ENCODE data around the gene BRME1. TPM values are rescaled to one million over a fixed set of nuclear protein-coding genes. Genes with fewer than 3 reads are reported as not detected.

BRME1 gene
- total RNA-seq, 1 donor from 2014 or later, result 3.7 TPM

- Mint-ChIP-seq H3K4me3 (ENCODE audit: unreplicated experiment) (peak overlapping the region; percentile 18), H3K4me1 (ENCODE audit: unreplicated experiment) (peaks cover 59% of the 10 kb centered on the region), H3K27me3 (ENCODE audit: unreplicated experiment) (no peaks in the 10 kb centered on the region), H3K9me3 (ENCODE audit: unreplicated experiment) (no peaks in the 10 kb centered on the region), H3K27ac (ENCODE audit: unreplicated experiment) (peak overlapping the region; percentile 91), H3K36me3 (ENCODE audit: unreplicated experiment) (peaks cover 37% of the 10 kb centered on the region)
- peak; percentile 97 for DNase-seq (ENCODE audit: extremely low spot score, unreplicated experiment)
- TF ChIP-seq, protein P1, sequence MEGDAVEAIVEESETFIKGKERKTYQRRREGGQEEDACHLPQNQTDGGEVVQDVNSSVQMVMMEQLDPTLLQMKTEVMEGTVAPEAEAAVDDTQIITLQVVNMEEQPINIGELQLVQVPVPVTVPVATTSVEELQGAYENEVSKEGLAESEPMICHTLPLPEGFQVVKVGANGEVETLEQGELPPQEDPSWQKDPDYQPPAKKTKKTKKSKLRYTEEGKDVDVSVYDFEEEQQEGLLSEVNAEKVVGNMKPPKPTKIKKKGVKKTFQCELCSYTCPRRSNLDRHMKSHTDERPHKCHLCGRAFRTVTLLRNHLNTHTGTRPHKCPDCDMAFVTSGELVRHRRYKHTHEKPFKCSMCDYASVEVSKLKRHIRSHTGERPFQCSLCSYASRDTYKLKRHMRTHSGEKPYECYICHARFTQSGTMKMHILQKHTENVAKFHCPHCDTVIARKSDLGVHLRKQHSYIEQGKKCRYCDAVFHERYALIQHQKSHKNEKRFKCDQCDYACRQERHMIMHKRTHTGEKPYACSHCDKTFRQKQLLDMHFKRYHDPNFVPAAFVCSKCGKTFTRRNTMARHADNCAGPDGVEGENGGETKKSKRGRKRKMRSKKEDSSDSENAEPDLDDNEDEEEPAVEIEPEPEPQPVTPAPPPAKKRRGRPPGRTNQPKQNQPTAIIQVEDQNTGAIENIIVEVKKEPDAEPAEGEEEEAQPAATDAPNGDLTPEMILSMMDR (IDR thresholded peaks at IDR 0.05), result peak; percentile 47
These were observed 72.3 kb downstream of the BRME1 start for GRCh38 chr19:13833330-13834243.

Small RNA genes lying within 50 kb of the gene (microRNA-seq; reads per million reads assigned to microRNA genes)
- gene MIR181C (ENCODE audit: unreplicated experiment) (704 reads per million, percentile 77 among the genes with 10 or more reads in this experiment), gene MIR181D (ENCODE audit: unreplicated experiment) (374 reads per million, percentile 70 among the genes with 10 or more reads in this experiment)

Other genes starting within 250 kb of the BRME1 start
- gene MRI1, start 141.6 kb downstream of the BRME1 start, total RNA-seq, result 18.6 and 22.5 TPM in 2 replicates
- 82.4 and 86.6 TPM in 2 replicates for gene C19orf53, start 131.7 kb downstream of the BRME1 start, total RNA-seq
- gene ZSWIM4, start 110.7 kb downstream of the BRME1 start, total RNA-seq, result 14.0 and 15.1 TPM in 2 replicates
- 1.1 and 3.5 TPM in 2 replicates for gene NANOS3, start 29.0 kb downstream of the BRME1 start, total RNA-seq
- 44.3 and 51.3 TPM in 2 replicates for gene CC2D1A, start 84 bp upstream of the BRME1 start, total RNA-seq
- gene PODNL1, start 32.3 kb upstream of the BRME1 start, total RNA-seq, result 2.3 and 2.4 TPM in 2 replicates
- 27.4 and 29.3 TPM in 2 replicates for gene DCAF15, start 46.4 kb upstream of the BRME1 start, total RNA-seq
- 12.3 and 15.7 TPM in 2 replicates for gene RFX1, start 100.2 kb upstream of the BRME1 start, total RNA-seq
- not detected in 2 replicates for gene RLN3, start 122.0 kb upstream of the BRME1 start, total RNA-seq
- gene IL27RA, start 125.6 kb upstream of the BRME1 start, total RNA-seq, result 1.8 and 1.9 TPM in 2 replicates
- gene PALM3, start 156.0 kb upstream of the BRME1 start, total RNA-seq, result 0.30 and 0.63 TPM in 2 replicates
- gene MISP3, start 166.7 kb upstream of the BRME1 start, total RNA-seq, result 1.8 and 2.1 TPM in 2 replicates
- 0.54 TPM in 1 of 2 replicates, not detected in the other for gene C19orf67, start 179.7 kb upstream of the BRME1 start, total RNA-seq
- 34.9 and 38.9 TPM in 2 replicates for gene SAMD1, start 184.6 kb upstream of the BRME1 start, total RNA-seq
- 109 and 115 TPM in 2 replicates for gene PRKACA, start 211.6 kb upstream of the BRME1 start, total RNA-seq
- gene ASF1B, start 230.5 kb upstream of the BRME1 start, total RNA-seq, result 4.5 and 5.5 TPM in 2 replicates